ENCODE results near the gene KRT12. TPM values are rescaled to one million over a fixed set of nuclear protein-coding genes. Genes with fewer than 3 reads are reported as not detected.

KRT12 gene
- total RNA-seq, 1 donor: not detected

DNA sequence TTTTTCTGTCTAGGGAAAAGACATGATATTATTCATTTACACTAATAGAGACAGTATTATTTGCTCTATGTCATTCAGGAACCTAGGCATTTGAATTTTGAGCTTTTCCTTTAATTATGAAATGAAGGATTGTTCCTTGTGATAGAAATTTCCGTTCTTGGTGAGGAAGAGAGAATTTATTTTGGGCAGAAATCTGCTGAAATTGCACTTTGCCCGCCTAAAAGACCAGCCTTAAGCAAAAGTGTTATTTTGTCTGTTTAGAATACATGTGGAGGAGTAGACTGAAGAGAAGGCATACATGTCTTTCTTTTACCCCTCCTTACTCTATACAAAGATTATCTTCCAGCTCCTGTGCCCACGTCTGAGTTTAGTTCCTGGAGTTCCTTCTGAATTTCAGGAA, 27.8 kb downstream of the KRT12 start:
- H3K4me1 ChIP-seq (ENCODE audit: insufficient read depth, low read length): no peaks in the 10 kb centered on the region
- no peaks in the 10 kb centered on the region for H3K9me3 ChIP-seq (ENCODE audit: low read depth, low read length)
- H3K4me3 ChIP-seq (ENCODE audit: low read length): no peak overlapping the region
- peaks cover 3% of the 10 kb centered on the region for H3K27me3 ChIP-seq (ENCODE audit: insufficient read depth, low read length)

DNA sequence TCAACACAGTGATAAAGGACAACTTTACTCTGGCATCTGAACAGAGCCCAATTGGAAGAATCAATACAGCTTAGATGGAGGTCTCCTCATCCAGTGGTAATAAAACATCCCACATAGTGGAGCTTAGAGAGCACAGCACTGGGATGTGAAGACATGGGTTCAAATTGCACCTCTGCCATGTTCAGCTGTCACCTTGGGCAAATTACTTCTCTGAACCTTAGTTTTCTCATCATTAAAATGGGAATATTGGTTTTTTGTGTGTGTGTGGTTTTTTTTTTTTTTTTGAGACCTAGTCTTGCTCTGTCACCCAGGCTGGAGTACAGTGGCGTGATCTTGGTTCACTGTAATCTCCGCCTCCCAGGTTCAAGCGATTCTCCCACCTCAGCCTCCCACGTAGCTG, 31.0 kb downstream of the KRT12 start:
- Histone ChIP-seq H3K4me3 (ENCODE audit: low read length) (no peak overlapping the region), H3K9me3 (ENCODE audit: low read depth, low read length) (no peaks in the 10 kb centered on the region), H3K4me1 (ENCODE audit: insufficient read depth, low read length) (no peaks in the 10 kb centered on the region), H3K27me3 (ENCODE audit: insufficient read depth, low read length) (no peaks in the 10 kb centered on the region)

DNA sequence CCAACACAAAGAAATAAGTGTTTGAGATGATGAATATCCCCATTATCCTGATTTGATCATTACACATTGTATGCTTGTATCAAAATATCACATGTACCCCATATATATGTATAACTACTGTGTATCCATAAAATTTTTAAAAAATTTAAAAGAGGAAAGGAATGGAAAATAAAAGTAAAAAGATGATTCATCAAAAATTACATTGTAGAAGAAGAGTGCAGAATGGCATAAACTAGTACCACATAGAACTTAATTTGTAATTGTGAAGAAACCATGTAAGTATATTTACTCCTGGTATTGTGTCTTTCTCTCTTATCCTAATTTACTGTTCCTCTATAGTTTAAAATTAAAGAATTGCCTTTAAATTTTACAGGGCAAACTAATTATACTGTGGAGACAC, 33.1 kb downstream of the KRT12 start:
- no peaks in the 10 kb centered on the region for H3K9me3 ChIP-seq (ENCODE audit: low read depth, low read length)
- no peaks in the 10 kb centered on the region for H3K27me3 ChIP-seq (ENCODE audit: insufficient read depth, low read length)
- H3K4me3 ChIP-seq (ENCODE audit: low read length): no peak overlapping the region
- no peaks in the 10 kb centered on the region for H3K4me1 ChIP-seq (ENCODE audit: insufficient read depth, low read length)

DNA sequence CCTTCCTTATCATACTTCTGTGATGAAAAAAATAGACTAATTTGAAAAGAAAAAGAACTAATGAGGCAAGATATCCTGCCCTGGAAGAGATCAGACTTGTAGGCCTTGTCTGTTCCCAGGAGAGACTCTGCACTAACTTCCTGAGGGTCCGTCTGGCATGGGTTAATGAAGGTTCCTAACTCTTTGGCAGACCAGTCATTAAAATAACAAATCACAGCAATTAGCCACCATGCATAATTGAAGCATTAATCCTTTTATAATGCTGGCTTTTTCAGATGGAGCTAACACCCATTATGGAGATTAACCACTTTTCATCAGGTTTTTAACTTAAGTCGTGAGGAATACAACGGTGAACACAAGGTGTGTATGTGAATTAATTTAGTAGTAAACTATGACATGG, 34.2 kb downstream of the KRT12 start:
- H3K27me3 ChIP-seq (ENCODE audit: insufficient read depth, low read length): no peaks in the 10 kb centered on the region
- H3K9me3 ChIP-seq (ENCODE audit: low read depth, low read length): no peaks in the 10 kb centered on the region
- H3K4me3 ChIP-seq (ENCODE audit: low read length): no peak overlapping the region
- H3K4me1 ChIP-seq (ENCODE audit: insufficient read depth, low read length): no peaks in the 10 kb centered on the region

DNA sequence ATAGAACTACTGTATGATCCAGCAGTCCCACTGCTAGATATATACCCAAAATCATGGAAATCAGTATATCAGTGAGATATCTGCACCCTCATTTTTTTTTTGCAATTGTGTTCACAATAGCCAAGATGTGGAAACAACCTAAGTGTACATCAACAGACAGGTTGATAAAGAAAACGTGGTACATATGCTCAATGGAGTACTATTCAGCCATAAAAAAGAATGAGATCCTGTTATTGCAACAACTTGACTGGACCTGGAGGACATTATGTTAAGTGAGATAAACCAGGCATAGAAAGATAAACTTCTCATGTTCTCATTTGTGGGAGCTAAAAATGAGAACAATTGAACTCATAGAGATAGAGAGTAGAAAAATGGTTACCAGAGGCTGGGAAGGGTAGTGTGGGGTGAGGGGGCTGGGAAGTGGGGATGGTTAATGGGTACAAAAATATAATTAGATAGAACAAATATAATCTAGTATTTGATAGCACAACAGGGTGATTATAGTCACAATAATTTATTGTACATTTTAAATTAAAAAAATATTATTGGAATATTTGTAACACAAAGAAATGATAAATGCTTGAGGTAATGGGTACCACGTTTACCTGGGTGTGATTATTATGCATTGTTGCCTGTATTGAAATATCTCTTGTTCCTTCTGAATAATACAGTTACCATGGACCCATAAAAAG, 36.8 kb downstream of the KRT12 start:
- Histone ChIP-seq H3K4me1 (ENCODE audit: insufficient read depth, low read length) (no peaks in the 10 kb centered on the region), H3K9me3 (ENCODE audit: low read depth, low read length) (no peaks in the 10 kb centered on the region), H3K27me3 (ENCODE audit: insufficient read depth, low read length) (no peaks in the 10 kb centered on the region), H3K4me3 (ENCODE audit: low read length) (no peak overlapping the region)

DNA sequence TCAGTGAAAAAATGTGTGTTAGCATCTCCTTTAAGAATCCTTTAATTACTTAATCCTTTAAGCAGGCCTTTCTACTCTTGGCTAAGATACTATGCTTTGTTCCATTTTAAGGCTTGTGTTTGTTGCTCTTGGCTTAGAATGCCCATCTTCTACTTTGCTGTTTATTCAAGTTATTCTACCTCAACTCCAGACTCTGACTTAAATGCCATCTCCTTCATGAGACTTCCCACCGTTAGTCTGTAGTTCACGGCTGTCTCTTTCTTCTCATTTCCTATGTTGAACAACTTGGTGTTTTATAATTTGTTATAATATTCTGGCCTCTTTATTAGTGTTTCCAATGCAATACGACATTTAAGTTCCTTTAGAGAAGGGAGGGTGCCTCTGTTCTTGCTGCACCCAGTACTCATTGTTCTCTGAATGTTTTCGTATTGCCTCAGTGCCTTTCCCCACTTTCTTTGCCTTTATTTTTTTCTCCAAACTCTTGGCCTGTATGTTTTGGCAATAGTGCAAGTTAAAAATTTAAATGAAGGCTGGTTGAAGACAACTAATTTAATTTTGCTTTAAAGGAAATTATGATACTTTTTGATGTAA, 38.5 kb downstream of the KRT12 start:
- Histone ChIP-seq H3K4me1 (ENCODE audit: insufficient read depth, low read length) (no peaks in the 10 kb centered on the region), H3K4me3 (ENCODE audit: low read length) (no peak overlapping the region), H3K27me3 (ENCODE audit: insufficient read depth, low read length) (no peaks in the 10 kb centered on the region), H3K9me3 (ENCODE audit: low read depth, low read length) (no peaks in the 10 kb centered on the region)

DNA sequence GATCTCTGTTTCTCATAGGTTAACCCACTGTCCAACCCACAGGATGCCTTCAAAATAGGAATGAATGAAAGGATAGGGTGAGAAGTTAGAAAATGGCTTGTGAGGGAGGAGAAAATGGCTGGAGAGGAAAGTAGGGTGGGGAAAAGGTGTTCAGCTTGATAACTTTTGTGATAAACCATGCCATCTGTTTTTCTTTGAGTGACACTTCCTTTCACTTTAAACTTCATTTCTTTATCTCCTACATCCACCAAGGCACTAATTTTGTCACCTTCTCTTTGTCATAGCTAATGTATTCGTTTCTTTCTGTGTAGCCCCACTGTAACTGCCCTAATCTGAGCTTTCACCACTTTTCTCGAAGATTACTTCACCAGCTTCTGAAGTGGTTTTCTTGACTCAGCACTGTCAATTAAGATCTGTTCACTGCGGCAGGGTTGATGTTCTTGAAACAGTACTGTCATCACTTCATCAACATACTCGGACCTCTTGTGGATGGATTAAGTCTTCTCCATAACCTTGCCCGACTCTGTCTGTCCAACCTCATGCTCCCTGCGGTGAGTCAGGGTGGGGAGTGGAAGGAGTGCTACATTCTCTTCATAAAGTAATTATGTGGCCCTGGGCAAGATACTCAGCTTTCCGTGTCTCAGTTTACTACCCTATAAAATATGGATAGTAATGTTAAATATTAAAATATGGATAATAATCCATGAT, 39.1 kb downstream of the KRT12 start:
- H3K27me3 ChIP-seq (ENCODE audit: insufficient read depth, low read length): no peaks in the 10 kb centered on the region
- no peak overlapping the region for H3K4me3 ChIP-seq (ENCODE audit: low read length)
- H3K4me1 ChIP-seq (ENCODE audit: insufficient read depth, low read length): no peaks in the 10 kb centered on the region
- H3K9me3 ChIP-seq (ENCODE audit: low read depth, low read length): no peaks in the 10 kb centered on the region

DNA sequence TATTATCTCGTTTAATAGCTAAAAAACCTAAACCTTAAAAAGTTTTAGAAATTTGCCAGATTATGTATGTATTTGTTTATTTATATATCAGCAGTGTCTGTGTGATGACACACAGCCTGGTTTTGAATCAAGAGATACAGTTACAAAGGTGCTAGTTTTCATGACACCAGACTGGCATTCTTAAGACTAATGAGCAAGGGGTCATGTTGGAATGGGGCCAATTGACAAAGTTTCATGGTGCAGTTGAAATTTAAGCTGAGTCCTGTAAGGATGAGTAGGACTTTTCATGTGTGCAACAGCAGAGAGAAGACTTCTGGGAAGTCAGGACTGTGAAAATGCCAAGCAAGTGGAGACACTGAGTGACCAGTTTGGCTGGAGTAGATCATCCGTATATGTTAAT, 41.4 kb downstream of the KRT12 start:
- peaks cover 3% of the 10 kb centered on the region for H3K27me3 ChIP-seq (ENCODE audit: insufficient read depth, low read length)
- H3K4me3 ChIP-seq (ENCODE audit: low read length): no peak overlapping the region
- no peaks in the 10 kb centered on the region for H3K9me3 ChIP-seq (ENCODE audit: low read depth, low read length)
- no peaks in the 10 kb centered on the region for H3K4me1 ChIP-seq (ENCODE audit: insufficient read depth, low read length)

DNA sequence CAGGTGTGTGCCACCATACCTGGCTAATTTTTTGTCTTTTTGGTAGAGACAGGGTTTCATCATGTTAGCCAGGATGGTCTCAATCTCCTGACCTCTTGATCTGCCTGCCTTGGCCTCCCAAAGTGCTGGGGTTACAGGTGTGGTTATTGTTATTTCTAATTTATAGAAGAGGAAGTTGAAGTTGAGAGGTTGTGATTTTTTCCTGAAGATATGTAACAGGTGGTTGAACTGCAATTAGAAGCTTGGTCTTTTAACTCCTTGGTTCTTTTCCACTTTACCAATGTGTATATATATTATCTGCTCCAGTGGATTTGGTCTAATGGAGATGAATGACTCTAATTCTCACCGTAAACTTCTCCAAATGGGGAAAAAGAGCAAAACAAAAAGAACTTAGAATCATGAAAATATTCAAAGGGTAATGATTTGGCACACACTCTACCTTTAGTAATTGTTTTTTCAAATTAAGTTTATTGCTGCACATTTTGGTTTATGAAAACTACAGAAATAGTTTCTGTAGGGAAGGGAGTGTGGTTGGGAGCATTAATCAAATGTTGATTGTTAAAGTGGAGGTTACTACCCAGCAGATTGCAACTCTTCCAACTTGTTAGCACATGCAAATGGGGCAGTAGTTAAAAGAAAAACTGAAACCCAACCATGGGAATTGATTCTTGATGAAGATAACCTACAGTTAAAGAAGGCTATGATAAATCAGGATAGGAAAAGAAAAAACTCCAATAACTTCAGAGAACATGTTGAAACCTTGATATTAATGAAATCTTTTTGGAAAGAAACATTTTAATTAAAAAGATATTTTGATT, 42.8 kb downstream of the KRT12 start:
- Histone ChIP-seq H3K4me1 (ENCODE audit: insufficient read depth, low read length) (peaks cover 4% of the 10 kb centered on the region), H3K4me3 (ENCODE audit: low read length) (no peak overlapping the region), H3K9me3 (ENCODE audit: low read depth, low read length) (no peaks in the 10 kb centered on the region), H3K27me3 (ENCODE audit: insufficient read depth, low read length) (peaks cover 3% of the 10 kb centered on the region)

DNA sequence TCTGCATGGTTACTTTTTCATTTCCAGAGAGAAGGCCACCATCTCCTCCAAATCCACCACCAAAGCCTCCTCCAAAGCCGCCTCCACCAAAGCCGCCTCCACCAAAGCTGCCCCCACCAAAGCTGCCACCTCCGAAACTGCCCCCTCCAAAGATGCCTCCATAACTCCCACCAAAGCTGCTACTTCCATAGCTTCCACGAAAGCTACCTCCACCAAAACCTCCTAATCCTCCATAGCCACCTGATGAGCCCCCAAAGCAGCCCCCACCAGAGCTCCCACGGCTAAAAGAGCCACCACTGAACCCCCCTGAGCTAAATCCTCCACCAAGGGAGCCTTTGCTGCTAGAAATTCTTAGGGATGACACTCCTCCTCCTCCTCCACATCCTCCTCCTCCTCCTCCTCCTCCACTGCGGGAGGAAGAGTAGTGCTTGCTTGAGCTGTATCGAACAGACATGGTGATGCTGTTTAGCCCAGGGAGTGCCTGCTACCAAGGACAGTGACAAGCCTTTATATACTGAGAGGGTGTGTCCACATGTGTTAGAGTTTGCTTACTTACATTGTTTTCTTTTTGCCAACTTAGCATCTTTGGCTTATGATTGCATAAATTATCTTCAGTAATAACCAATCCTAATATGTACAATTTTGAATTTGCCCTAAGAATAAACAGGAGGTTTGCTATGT, 44.8 kb downstream of the KRT12 start, which contains the start of gene KRT10:
KRT10 (minus strand) TSS at position 483 of the 681 bp plus-strand sequence; CDS start at position 454, 29 bp downstream.
- Histone ChIP-seq H3K27me3 (ENCODE audit: insufficient read depth, low read length) (peaks cover 3% of the 10 kb centered on the region), H3K4me1 (ENCODE audit: insufficient read depth, low read length) (peaks cover 10% of the 10 kb centered on the region), H3K4me3 (ENCODE audit: low read length) (no peak within 1 kb of the TSS), H3K9me3 (ENCODE audit: low read depth, low read length) (no peaks in the 10 kb centered on the region)

DNA sequence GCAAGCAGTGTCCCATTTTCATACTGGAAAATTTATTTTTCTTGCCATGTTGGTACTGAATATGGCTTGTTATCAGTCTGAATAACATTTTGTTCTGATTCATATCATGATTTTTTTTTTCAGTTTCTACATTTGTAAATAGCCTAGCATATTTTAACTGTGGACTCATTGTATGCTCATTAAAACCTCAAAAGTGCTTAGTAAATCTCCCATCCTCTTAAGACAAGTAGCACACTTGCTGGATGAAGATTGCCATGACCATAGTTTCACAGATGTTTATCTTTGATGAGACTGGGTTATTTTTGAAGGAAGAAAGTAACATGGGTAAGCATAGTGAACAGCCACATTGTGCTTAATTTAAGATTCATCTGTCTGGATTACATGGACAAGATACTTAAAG, 45.5 kb downstream of the KRT12 start:
- no peaks in the 10 kb centered on the region for H3K9me3 ChIP-seq (ENCODE audit: low read depth, low read length)

DNA sequence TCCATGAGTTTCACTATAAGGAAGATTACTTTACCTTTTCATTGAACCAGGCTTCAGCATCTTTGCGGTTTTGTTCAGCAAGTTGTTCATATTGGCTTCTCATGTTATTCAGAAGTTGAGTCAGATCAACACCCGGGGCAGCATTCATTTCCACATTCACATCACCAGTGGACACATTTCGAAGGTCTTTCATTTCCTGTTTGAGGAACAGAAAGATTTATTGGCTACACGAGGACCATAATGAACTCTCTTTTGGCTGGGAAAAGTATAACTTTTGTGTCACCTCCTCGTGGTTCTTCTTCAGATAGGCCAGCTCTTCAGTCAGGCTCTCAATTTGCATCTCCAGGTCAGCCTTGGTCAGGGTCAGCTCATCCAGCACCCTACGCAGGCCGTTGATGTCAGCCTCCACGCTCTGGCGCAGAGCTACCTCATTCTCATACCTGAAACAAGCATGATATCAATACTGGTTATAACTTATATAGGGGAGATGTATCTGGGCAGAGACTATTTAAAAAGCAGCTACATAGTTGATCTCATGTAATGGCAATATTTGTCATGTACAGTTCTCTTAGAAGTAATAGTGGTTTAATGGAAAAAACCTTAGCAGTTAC, 46.7 kb downstream of the KRT12 start:
- peaks cover 10% of the 10 kb centered on the region for H3K4me1 ChIP-seq (ENCODE audit: insufficient read depth, low read length)
- H3K27me3 ChIP-seq (ENCODE audit: insufficient read depth, low read length): peaks cover 3% of the 10 kb centered on the region
- no peaks in the 10 kb centered on the region for H3K9me3 ChIP-seq (ENCODE audit: low read depth, low read length)
- H3K4me3 ChIP-seq (ENCODE audit: low read length): no peak overlapping the region

More for the DNA sequence above, 45.5 kb downstream of the KRT12 start:
- Histone ChIP-seq H3K4me1 (ENCODE audit: insufficient read depth, low read length) (peaks cover 10% of the 10 kb centered on the region), H3K27me3 (ENCODE audit: insufficient read depth, low read length) (peaks cover 3% of the 10 kb centered on the region), H3K4me3 (ENCODE audit: low read length) (no peak overlapping the region)

DNA sequence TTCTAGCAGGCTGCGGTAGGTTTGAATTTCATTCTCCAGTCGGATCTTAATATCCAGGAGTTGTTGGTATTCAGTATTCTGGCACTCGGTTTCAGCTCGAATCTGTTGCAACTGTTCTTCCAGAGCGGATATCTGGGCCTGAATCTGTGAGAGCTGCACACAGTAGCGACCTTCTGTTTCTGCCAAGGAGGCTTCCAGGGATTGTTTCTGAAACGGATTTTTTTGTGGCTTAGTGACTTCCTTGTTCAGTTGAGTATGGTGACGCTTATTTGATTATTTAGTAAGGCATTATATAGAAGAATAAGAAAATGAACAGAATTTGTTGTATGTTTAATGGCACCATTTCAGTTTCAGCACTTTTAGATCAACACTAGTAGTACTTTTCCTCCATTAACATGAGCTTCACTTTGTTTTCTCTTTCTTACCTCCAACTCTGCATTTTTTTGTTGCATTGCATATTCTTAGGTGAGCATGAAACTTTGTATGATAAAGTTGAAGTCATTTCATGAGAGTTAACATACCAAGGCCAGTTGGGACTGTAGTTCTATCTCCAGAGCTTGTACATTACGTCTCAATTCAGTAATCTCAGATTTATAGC, 47.4 kb downstream of the KRT12 start:
- H3K9me3 ChIP-seq (ENCODE audit: low read depth, low read length): no peaks in the 10 kb centered on the region
- H3K4me3 ChIP-seq (ENCODE audit: low read length): peak overlapping the region; percentile 70
- peaks cover 10% of the 10 kb centered on the region for H3K4me1 ChIP-seq (ENCODE audit: insufficient read depth, low read length)
- peaks cover 8% of the 10 kb centered on the region for H3K27me3 ChIP-seq (ENCODE audit: insufficient read depth, low read length)

All from mononuclear cell (primary cell).